ENCODE results near the gene TCF7L1.
"Not testable (repeated sequence)": the region's sequence is repeated elsewhere in the genome, so short reads cannot be mapped to it uniquely, and the experiment has no call there.

The TCF7L1 gene

GRCh38 chr2:85148190-85148589 is 15.0 kb downstream of the TCF7L1 start:
- Mint-ChIP-seq H3K4me3 (no peak overlapping the region), H3K27me3 (ENCODE audit: low read depth) (no peaks in the 10 kb centered on the region), H3K9me3 (no peaks in the 10 kb centered on the region), H3K36me3 (ENCODE audit: low read depth) (peaks cover 49% of the 10 kb centered on the region), H3K27ac (peak overlapping the region; percentile 8 to 28 (median 11)), H3K4me1 (peaks cover 24% of the 10 kb centered on the region)
- TF ChIP-seq, protein P1, sequence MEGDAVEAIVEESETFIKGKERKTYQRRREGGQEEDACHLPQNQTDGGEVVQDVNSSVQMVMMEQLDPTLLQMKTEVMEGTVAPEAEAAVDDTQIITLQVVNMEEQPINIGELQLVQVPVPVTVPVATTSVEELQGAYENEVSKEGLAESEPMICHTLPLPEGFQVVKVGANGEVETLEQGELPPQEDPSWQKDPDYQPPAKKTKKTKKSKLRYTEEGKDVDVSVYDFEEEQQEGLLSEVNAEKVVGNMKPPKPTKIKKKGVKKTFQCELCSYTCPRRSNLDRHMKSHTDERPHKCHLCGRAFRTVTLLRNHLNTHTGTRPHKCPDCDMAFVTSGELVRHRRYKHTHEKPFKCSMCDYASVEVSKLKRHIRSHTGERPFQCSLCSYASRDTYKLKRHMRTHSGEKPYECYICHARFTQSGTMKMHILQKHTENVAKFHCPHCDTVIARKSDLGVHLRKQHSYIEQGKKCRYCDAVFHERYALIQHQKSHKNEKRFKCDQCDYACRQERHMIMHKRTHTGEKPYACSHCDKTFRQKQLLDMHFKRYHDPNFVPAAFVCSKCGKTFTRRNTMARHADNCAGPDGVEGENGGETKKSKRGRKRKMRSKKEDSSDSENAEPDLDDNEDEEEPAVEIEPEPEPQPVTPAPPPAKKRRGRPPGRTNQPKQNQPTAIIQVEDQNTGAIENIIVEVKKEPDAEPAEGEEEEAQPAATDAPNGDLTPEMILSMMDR (IDR thresholded peaks at IDR 0.05; ENCODE audit: unreplicated experiment in 3 of 3) = no peak

DNA sequence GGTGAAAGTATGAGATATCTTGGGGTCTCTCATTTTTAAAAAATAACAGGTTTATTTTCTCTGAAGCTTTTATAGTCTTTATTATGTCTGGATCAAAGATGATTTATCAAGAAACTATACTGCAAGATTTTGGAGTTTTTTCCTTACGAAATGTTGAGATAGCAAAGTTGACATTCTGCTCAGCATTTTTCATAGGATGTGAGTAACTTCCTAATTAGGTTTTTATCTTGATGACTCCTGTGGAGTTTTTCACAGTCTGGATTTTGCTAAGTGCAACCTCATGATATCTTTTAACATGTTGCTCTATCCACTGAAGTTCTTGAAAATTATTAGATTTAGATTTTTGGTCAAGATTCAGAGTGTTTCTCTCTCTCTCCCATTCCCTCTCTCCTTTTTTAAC is 17.8 kb downstream of the TCF7L1 start:
- no peaks in the 10 kb centered on the region for H3K27me3 Mint-ChIP-seq (ENCODE audit: low read depth)
- peaks cover 38% of the 10 kb centered on the region for H3K36me3 Mint-ChIP-seq (ENCODE audit: low read depth)
- TF ChIP-seq, protein P1 (IDR thresholded peaks at IDR 0.05; ENCODE audit: unreplicated experiment in 3 of 3) = no peak
- H3K4me3 Mint-ChIP-seq = no peak overlapping the region
- H3K27ac Mint-ChIP-seq = peak overlapping the region; percentile 2 to 63 (median 47)
- H3K9me3 Mint-ChIP-seq = no peaks in the 10 kb centered on the region
- peaks cover 40% of the 10 kb centered on the region for H3K4me1 Mint-ChIP-seq

DNA sequence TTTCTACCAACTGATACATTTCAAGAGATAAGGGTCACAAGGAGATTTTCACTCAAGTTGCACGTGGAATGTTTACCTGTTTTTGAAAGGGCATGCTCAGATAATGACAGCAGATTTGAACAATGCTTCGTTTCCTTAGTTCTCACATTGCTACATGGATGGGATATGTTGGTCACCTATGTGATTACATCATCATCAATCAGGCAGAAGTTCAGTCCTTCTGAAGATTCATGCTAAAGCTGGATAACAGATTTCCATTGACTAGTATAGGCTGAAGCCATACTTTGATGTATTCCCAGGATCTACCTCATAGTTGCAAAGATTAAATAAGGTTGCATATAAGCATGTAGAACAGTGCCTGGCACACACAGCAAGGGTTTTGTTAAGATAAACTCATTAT is 19.7 kb downstream of the TCF7L1 start:
- H3K9me3 Mint-ChIP-seq = no peaks in the 10 kb centered on the region
- no peak overlapping the region for H3K4me3 Mint-ChIP-seq
- H3K36me3 Mint-ChIP-seq (ENCODE audit: low read depth) = peaks cover 25% of the 10 kb centered on the region
- peaks cover 40% of the 10 kb centered on the region for H3K4me1 Mint-ChIP-seq
- TF ChIP-seq, protein P1 (IDR thresholded peaks at IDR 0.05; ENCODE audit: unreplicated experiment in 3 of 3) = no peak
- H3K27ac Mint-ChIP-seq = no peak overlapping the region
- H3K27me3 Mint-ChIP-seq (ENCODE audit: low read depth) = no peaks in the 10 kb centered on the region

DNA sequence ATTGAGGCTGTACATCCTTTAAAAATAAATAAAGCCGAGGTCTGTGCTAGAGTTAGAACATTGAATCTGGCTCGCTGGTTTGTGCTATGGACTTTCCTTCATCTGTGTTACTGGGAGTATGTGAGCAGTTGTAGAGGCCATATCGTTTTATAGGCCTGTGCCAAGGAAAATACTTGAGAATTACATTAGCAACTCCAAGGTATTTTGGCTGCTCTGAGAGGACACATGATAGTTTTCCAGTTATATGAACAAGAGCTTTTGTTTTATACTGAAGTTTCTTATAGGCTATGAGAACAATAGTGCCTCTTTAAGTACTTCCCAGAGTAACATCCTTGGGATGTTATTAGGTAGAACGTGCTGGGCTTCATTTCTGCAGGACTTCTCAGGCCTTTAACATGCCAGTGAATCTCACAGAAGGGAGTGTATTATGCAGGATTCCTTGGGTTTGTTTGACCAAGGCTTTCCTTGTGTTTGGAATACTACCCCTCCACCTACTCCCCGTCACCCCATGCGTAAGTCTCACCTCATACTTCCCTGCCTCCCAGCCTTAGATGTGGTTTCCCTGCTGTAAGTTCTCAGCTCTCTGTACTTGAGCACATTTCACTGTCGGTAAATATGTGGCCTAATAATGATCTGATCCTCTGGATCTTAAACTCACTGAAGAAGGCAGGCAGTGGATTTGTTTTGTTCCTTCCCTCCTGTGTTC is 21.0 kb downstream of the TCF7L1 start:
- peak overlapping the region; percentile 86 to 93 (median 88) for H3K27ac Mint-ChIP-seq
- H3K36me3 Mint-ChIP-seq (ENCODE audit: low read depth) = peaks cover 22% of the 10 kb centered on the region
- no peaks in the 10 kb centered on the region for H3K9me3 Mint-ChIP-seq
- peaks cover 48% of the 10 kb centered on the region for H3K4me1 Mint-ChIP-seq
- H3K4me3 Mint-ChIP-seq = peak overlapping the region in 1 of 3 experiments; percentile 3
- TF ChIP-seq, protein P1 (IDR thresholded peaks at IDR 0.05; ENCODE audit: unreplicated experiment in 3 of 3) = no peak
- no peaks in the 10 kb centered on the region for H3K27me3 Mint-ChIP-seq (ENCODE audit: low read depth)

GRCh38 chr2:85155082-85155481 is 21.9 kb downstream of the TCF7L1 start:
- not testable (repeated sequence) for H3K27me3 Mint-ChIP-seq (ENCODE audit: low read depth); H3K4me3 Mint-ChIP-seq; H3K9me3 Mint-ChIP-seq
- Mint-ChIP-seq H3K4me1 (peaks cover 57% of the 10 kb centered on the region), H3K27ac (peak overlapping the region in 2 of 3 experiments; percentile 86 to 87), H3K36me3 (ENCODE audit: low read depth) (peaks cover 16% of the 10 kb centered on the region)

DNA sequence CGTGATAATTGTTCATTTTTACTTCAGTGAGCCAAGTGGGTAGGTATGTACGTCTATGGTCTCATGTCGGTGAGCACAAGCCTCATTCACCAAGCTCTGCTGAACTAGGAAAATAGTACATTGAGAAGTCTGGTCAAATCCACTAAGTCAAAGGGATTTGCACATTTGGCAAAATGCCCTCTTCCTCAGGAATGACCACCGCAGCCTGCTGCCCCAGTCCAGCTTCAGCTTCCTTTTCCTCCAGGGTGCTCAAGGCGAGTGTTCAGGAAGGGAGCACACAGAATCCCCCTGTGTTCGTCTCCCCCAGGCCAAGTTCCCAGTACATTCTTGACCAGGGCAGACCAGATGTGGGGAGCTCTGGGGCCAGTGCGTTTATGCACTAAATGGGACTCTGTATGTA is 23.0 kb downstream of the TCF7L1 start:
- Mint-ChIP-seq H3K27ac (peak overlapping the region; percentile 77 to 87 (median 84)), H3K27me3 (ENCODE audit: low read depth) (no peaks in the 10 kb centered on the region), H3K4me1 (peaks cover 62% of the 10 kb centered on the region)

More for the DNA sequence above, 23.0 kb downstream of the TCF7L1 start:
- H3K36me3 Mint-ChIP-seq (ENCODE audit: low read depth) = peaks cover 10% of the 10 kb centered on the region
- TF ChIP-seq, protein P1 (IDR thresholded peaks at IDR 0.05; ENCODE audit: unreplicated experiment in 3 of 3) = no peak
- peak overlapping the region in 1 of 3 experiments; percentile 44 for H3K4me3 Mint-ChIP-seq
- no peaks in the 10 kb centered on the region for H3K9me3 Mint-ChIP-seq

Data from nephron (organoid).